A549 (cell line): ENCODE data around the gene RAD51B. TPM values are rescaled to one million over a fixed set of nuclear protein-coding genes. Genes with fewer than 3 reads are reported as not detected.

Experiments used
- ATAC-seq, 2 experiments: fragments of 200-7000 bp in 1 of 2; fragments of >200 bp in 1 of 2; cut with Nextera tagmentation in 1 of 2; cut with Tn5 transposase in 1 of 2; 3 replicates each; pipeline versions ENCODE4 v1.8.0 to v1.9.1; 2018 to 2020; ENCODE audit warnings: mild to moderate bottlenecking in 1 of 2, moderate library complexity in 1 of 2
- CTCF ChIA-PET: fragments of 300-600 bp; sonication (Branson Sonifier 250); formaldehyde crosslinking; extraction: SDS; loops from one replicate; lab custom pipeline; 2021; ENCODE audit warnings: antibody characterized with exemption, inconsistent platforms; lab: Yijun Ruan, JAX
- POLR2A ChIA-PET: fragments of 350-600 bp; formaldehyde crosslinking; extraction: SDS; loops from one replicate; lab custom pipeline; 2021; ENCODE audit warnings: antibody characterized with exemption, inconsistent platforms; lab: Yijun Ruan, JAX
- DNase-seq, 2 experiments: peaks; one replicate each; pipeline versions ENCODE4 v3.0.0 to v3.0.0-alpha.2; 2011 to 2016; ENCODE audit warnings: low read depth in 1 of 2, low spot score in 1 of 2
- FAIRE-seq: peaks from 2 replicates; lab custom pipeline; 2011; peaks lifted over from hg19 to GRCh38; lab: Jason Lieb, UNC
- H3K27ac ChIP-seq, 2 experiments: fragments of >200 bp; sonication (Bioruptor Twin); formaldehyde crosslinking; 3 replicates each; pipeline ENCODE4 v1.5.1; 2016 to 2017
- H3K4me1 ChIP-seq: fragments of >200 bp; sonication (Bioruptor Twin); formaldehyde crosslinking; 3 replicates; pipeline ENCODE4 v1.6.1; 2016
- H3K4me2 ChIP-seq: fragments of >200 bp; sonication (Bioruptor Twin); formaldehyde crosslinking; 3 replicates; pipeline ENCODE4 v1.6.1; 2016
- H3K4me3 ChIP-seq: fragments of >200 bp; sonication (Bioruptor Twin); formaldehyde crosslinking; 3 replicates; pipeline ENCODE4 v1.5.1; 2016
- H3K9me3 ChIP-seq: fragments of >200 bp; sonication (Bioruptor Twin); formaldehyde crosslinking; 3 replicates; pipeline ENCODE4 v1.6.1; 2016
- ATOH8 ChIP-seq: fragments of 250-450 bp; sonication (Bioruptor Pico); IDR thresholded peaks from 2 replicates; pipeline ENCODE4 v1.5.0; 2020; ENCODE audit warnings: low read depth, mild to moderate bottlenecking, moderate library complexity
- BHLHE40 ChIP-seq: IDR thresholded peaks from 2 replicates; pipeline ENCODE4 v1.6.1; 2012; ENCODE audit warnings: low read depth, low read length, inconsistent platforms
- CBX8 ChIP-seq: fragments of 200-600 bp; sonication (generic); IDR thresholded peaks from 2 replicates; pipeline ENCODE4 v1.6.1; 2016
- E2F6 ChIP-seq: IDR thresholded peaks from 2 replicates; pipeline ENCODE4 v1.6.1; 2012; ENCODE audit warnings: low read depth, borderline replicate concordance
- EHMT2 ChIP-seq: fragments of 200-600 bp; sonication (generic); IDR thresholded peaks from 2 replicates; pipeline ENCODE4 v1.6.1; 2016; ENCODE audit warnings: antibody characterized with exemption, low read depth, mild to moderate bottlenecking, moderate library complexity
- FOSL2 ChIP-seq, 2 experiments: fragments of 450-650 bp in 1 of 2; fragments of >200 bp in 1 of 2; sonication (Bioruptor Twin) in 1 of 2; formaldehyde crosslinking; IDR thresholded peaks; 2 replicates each; pipeline versions ENCODE4 v1.5.0 to v1.6.1; 2016 to 2020; ENCODE audit warnings: mild to moderate bottlenecking in 1 of 2, moderate library complexity in 1 of 2
- FOXS1 ChIP-seq: fragments of 250-450 bp; sonication (Bioruptor Pico); IDR thresholded peaks from 2 replicates; pipeline ENCODE4 v1.5.0; 2020; ENCODE audit warnings: mild to moderate bottlenecking, moderate library complexity
- GATA3 ChIP-seq: IDR thresholded peaks from 2 replicates; pipeline ENCODE4 v1.6.1; 2012; ENCODE audit warnings: borderline replicate concordance
- HEYL ChIP-seq: fragments of 250-450 bp; sonication (Bioruptor Pico); IDR thresholded peaks from 2 replicates; pipeline ENCODE4 v1.8.0; 2021; ENCODE audit warnings: mild to moderate bottlenecking, moderate library complexity
- HMGXB4 ChIP-seq: fragments of 250-450 bp; sonication (Bioruptor Pico); IDR thresholded peaks from 2 replicates; pipeline ENCODE4 v1.5.0; 2021; ENCODE audit warnings: mild to moderate bottlenecking, moderate library complexity, borderline replicate concordance
- KDM1A ChIP-seq: fragments of 200-600 bp; sonication (generic); IDR thresholded peaks from 2 replicates; pipeline ENCODE4 v1.6.1; 2016; ENCODE audit warnings: low read depth, mild to moderate bottlenecking
- MAX ChIP-seq: IDR thresholded peaks from 2 replicates; pipeline ENCODE4 v1.6.1; 2012
- MYC ChIP-seq: IDR thresholded peaks from 2 replicates; pipeline ENCODE4 v1.6.1; 2012; ENCODE audit warnings: mild to moderate bottlenecking, inconsistent platforms, low read length, improper control_type of control experiment, borderline replicate concordance
- NPAS2 ChIP-seq: fragments of 250-450 bp; sonication (Bioruptor Pico); IDR thresholded peaks from 2 replicates; pipeline ENCODE4 v1.8.0; 2022; ENCODE audit warnings: mild to moderate bottlenecking, moderate library complexity, borderline replicate concordance
- NR3C1 ChIP-seq: fragments of >200 bp; sonication (Bioruptor Twin); formaldehyde crosslinking; IDR thresholded peaks from 3 replicates; pipeline ENCODE4 v1.6.1; 2017
- PBX3 ChIP-seq: IDR thresholded peaks from 2 replicates; pipeline ENCODE4 v1.6.1; 2012
- POLR2AphosphoS2 ChIP-seq: conservative IDR thresholded peaks from 2 replicates; pipeline ENCODE4 v1.6.1; 2012; ENCODE audit warnings: low read length, improper control_type of control experiment, inconsistent platforms
- SMC3 ChIP-seq: fragments of >200 bp; sonication (Bioruptor Twin); formaldehyde crosslinking; IDR thresholded peaks from 3 replicates; pipeline ENCODE4 v1.6.1; 2018; ENCODE audit warnings: inconsistent platforms
- ZSCAN20 ChIP-seq: fragments of 250-450 bp; sonication (Bioruptor Pico); IDR thresholded peaks from 2 replicates; pipeline ENCODE4 v1.8.0; 2022; ENCODE audit warnings: mild to moderate bottlenecking, moderate library complexity
- WGBS: methylation state at CpG from one replicate; pipeline ENCODE4 v1.1.6; 2017; ENCODE audit errors: missing lambda C conversion rate; 5-methylcytosine and 5-hydroxymethylcytosine counted together
- polyA plus RNA-seq, 4 experiments: library from polyadenylated mRNA; depleted of rRNA in 3 of 4; stranded (reverse); fragments of >200 nt; fragmentation: RNase III in 1 of 4; extraction: RNeasy Plus Mini Kit Qiagen cat#74134 plus additional on column Dnase treatment in 1 of 4; gene quantifications; 2 replicates in 3 of 4; 3 replicates in 1 of 4; pipeline ENCODE4 v1.2.3, GENCODE V29; 2011 to 2017

The RAD51B gene
- polyA plus RNA-seq, 2 of the 4 experiments (the other 2 are of a cell fraction), result 7.2 to 10.8 TPM

- Histone ChIP-seq H3K4me1 (no peaks in the 10 kb centered on the region), H3K9me3 (no peaks in the 10 kb centered on the region), H3K4me2 (no peak overlapping the region), H3K27ac (no peak overlapping the region), H3K4me3 (no peak overlapping the region)
- WGBS, result 76% methylated on average over 4 of the region's 4 CpGs
- DNase-seq (no peak), FAIRE-seq (no peak), ATAC-seq (no peak)
- CTCF ChIA-PET, result interaction anchor here (1.0 to 2.5 kb wide), 5 partner anchors 12 to 927 kb away, joined by 3 to 15 read pairs (median 4); no protein-coding TSS in a partner anchor
- TF ChIP-seq MYC, result no peak
- TF ChIP-seq ZSCAN20 (CRISPR knock-in tag), result no peak
- TF ChIP-seq E2F6, result no peak
- POLR2A ChIA-PET, result no interaction called here
Observed at GRCh38 chr14:67916430-67916829, 96.9 kb downstream of the RAD51B start.

GRCh38 chr14:67917006-67917405 is 97.4 kb downstream of the RAD51B start:
- Histone ChIP-seq H3K4me2 (no peak overlapping the region), H3K4me1 (no peaks in the 10 kb centered on the region), H3K9me3 (no peaks in the 10 kb centered on the region), H3K27ac (no peak overlapping the region), H3K4me3 (no peak overlapping the region)
- POLR2A ChIA-PET, result no interaction called here
- TF ChIP-seq ATOH8 (CRISPR knock-in tag), result no peak
- TF ChIP-seq EHMT2, result no peak
- no peak for TF ChIP-seq SMC3
- TF ChIP-seq BHLHE40, result no peak
- no peak for TF ChIP-seq CBX8
- CTCF ChIA-PET, result interaction anchor here (1.0 to 2.5 kb wide), 3 partner anchors 14 to 927 kb away, joined by 4 to 15 read pairs (median 10); no protein-coding TSS in a partner anchor
- FAIRE-seq, result no peak
- 81% methylated on average over 6 of the region's 6 CpGs for WGBS
- ATAC-seq, result no peak
- no peak for DNase-seq

- no peak overlapping the region for H3K4me2 ChIP-seq
- H3K4me3 ChIP-seq, result no peak overlapping the region
- FAIRE-seq, result no peak
- POLR2A ChIA-PET, result no interaction called here
- no peak for ATAC-seq
- H3K27ac ChIP-seq, result no peak overlapping the region
- TF ChIP-seq FOXS1 (CRISPR knock-in tag) (no peak), POLR2AphosphoS2 (no peak), FOSL2 (IDR thresholded peaks at IDR 0.05) (no peak), FOSL2 (CRISPR knock-in tag; IDR thresholded peaks at IDR 0.05) (no peak), NPAS2 (CRISPR knock-in tag) (no peak), MAX (no peak), NR3C1 (no peak), HMGXB4 (CRISPR knock-in tag) (no peak), KDM1A (no peak), GATA3 (no peak), PBX3 (no peak), MYC (no peak), HEYL (CRISPR knock-in tag) (no peak)
- no peak for DNase-seq
- CTCF ChIA-PET, result interaction anchor here (1.1 to 2.5 kb wide), 4 partner anchors 15 to 898 kb away, joined by 3 to 15 read pairs (median 6); no protein-coding TSS in a partner anchor
- no peaks in the 10 kb centered on the region for H3K9me3 ChIP-seq
- H3K4me1 ChIP-seq, result no peaks in the 10 kb centered on the region
Observed at GRCh38 chr14:67918838-67919237, 99.3 kb downstream of the RAD51B start.
